HG03175 (cell line): ENCODE results near the gene PLEK.
A peak's percentile ranks its signal among the peaks of the same experiment; 100 is the strongest.
"Not testable (repeated sequence)": the region's sequence is repeated elsewhere in the genome, so short reads cannot be mapped to it uniquely, and the experiment has no call there.

ENCODE experiments used
- ATAC-seq: cut with Tn5 transposase; IDR thresholded peaks from one replicate; pipeline ENCODE4 v1.9.1; 2021; ENCODE audit warnings: mild to moderate bottlenecking, moderate library complexity; ENCODE audit not compliant: unreplicated experiment

PLEK gene

GRCh38 chr2:68365087-68365486, at the start of gene PLEK:
Gene PLEK (plus strand): TSS chr2:68365282. CDS start chr2:68365352, 70 bp downstream.
- ATAC-seq: peak; percentile 67

GRCh38 chr2:68316111-68316510, 49.0 kb upstream of the PLEK start:
- ATAC-seq: no peak

- ATAC-seq: no peak
Measured at GRCh38 chr2:68317971-68318913, 46.8 kb upstream of the PLEK start.

- no peak for ATAC-seq
Measured at GRCh38 chr2:68318914-68319397, 46.1 kb upstream of the PLEK start.

- ATAC-seq: no peak
Measured at GRCh38 chr2:68319398-68320117, 45.5 kb upstream of the PLEK start, which contains the start of gene CNRIP1. Gene CNRIP1 (minus strand): TSS chr2:68319949. CDS start chr2:68319400, 549 bp downstream.

- ATAC-seq: no peak
Measured at GRCh38 chr2:68320118-68320641, 44.9 kb upstream of the PLEK start.

- no peak for ATAC-seq
Measured at GRCh38 chr2:68325056-68325455, 40.0 kb upstream of the PLEK start.

- no peak for ATAC-seq
Measured at GRCh38 chr2:68328901-68329300, 36.2 kb upstream of the PLEK start.

- ATAC-seq: no peak
Measured at GRCh38 chr2:68330691-68331090, 34.4 kb upstream of the PLEK start.

- ATAC-seq: no peak
Measured at GRCh38 chr2:68333009-68333408, 32.1 kb upstream of the PLEK start.

GRCh38 chr2:68333931-68334330, 31.2 kb upstream of the PLEK start:
- ATAC-seq: no peak

- no peak for ATAC-seq
Measured at GRCh38 chr2:68336192-68336591, 28.9 kb upstream of the PLEK start.

- ATAC-seq: no peak
Measured at GRCh38 chr2:68340226-68341061, 24.6 kb upstream of the PLEK start.

GRCh38 chr2:68341062-68341329, 24.1 kb upstream of the PLEK start:
- no peak for ATAC-seq

- ATAC-seq: no peak
Measured at GRCh38 chr2:68341583-68341982, 23.5 kb upstream of the PLEK start.

GRCh38 chr2:68342470-68342869, 22.6 kb upstream of the PLEK start:
- no peak for ATAC-seq

GRCh38 chr2:68344031-68344430, 21.1 kb upstream of the PLEK start:
- no peak for ATAC-seq

GRCh38 chr2:68345129-68345875, 19.8 kb upstream of the PLEK start:
- no peak for ATAC-seq

GRCh38 chr2:68349091-68349490, 16.0 kb upstream of the PLEK start:
- ATAC-seq: not testable (repeated sequence)

GRCh38 chr2:68351997-68352396, 13.1 kb upstream of the PLEK start:
- no peak for ATAC-seq
